ENCODE measurements around the gene PCSK6. TPM values are rescaled to one million over a fixed set of nuclear protein-coding genes. Genes with fewer than 3 reads are reported as not detected.
"Not testable (repeated sequence)": the region's sequence is repeated elsewhere in the genome, so short reads cannot be mapped to it uniquely, and the experiment has no call there.

PCSK6 gene
- total and polyA plus RNA-seq, 5 experiments from 2014 or later = 0.04 to 6.7 (median 1.3) TPM

DNA sequence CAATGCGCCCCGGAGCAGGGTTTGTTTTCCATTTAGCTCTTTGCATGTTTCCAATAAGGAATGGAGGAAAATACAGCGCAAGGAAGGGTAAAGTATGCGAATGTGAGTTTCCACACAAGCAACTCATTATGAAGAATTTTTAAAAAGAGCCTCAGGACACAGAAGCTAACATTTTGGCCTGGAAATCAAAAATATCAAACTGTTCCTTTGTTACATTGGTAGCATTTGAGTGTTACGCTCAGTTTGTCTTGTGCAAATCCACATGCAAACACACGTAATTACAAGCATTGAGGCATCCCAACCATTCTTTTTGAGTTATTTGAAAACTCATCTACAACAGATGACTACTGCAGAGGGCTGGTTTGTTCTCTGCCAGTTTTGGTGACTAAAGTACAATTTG, 101.5 kb downstream of the PCSK6 start:
- ATAC-seq (no peak), DNase-seq (no peak)
- POLR2A ChIA-PET = no interaction called here
- Mint-ChIP-seq H3K4me1 (peaks cover 0 to 30% (median 8%) of the 10 kb centered on the region in 4 donors), H3K4me3 (no peak overlapping the region), H3K36me3 (peaks cover 0 to 6% (median 0%) of the 10 kb centered on the region in 3 donors), H3K9me3 (no peaks in the 10 kb centered on the region), H3K27ac (no peak overlapping the region), H3K27me3 (peaks cover 0 to 6% (median 0%) of the 10 kb centered on the region in 5 donors)

DNA sequence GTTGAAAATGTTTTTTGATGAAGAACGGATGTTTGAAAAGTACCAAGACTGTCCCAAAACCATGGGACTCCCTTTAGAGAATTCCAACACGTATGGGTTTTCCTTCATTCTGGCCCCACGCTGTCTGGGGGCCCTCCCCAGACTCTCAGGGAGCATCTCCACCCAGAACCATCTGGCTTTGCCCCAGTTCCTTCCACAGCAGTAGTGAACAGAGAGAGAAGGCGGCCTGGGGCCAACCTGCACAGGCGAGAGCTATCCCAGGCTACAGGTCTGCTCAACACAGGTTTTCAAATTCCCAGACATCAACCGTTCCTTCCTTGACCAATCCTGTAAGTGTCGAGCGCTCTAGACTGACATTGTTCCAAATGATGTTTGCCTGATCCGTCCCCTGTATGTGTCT, 101.9 kb downstream of the PCSK6 start:
- Mint-ChIP-seq H3K27me3 (peaks cover 0 to 6% (median 0%) of the 10 kb centered on the region in 5 donors), H3K36me3 (peaks cover 0 to 6% (median 0%) of the 10 kb centered on the region in 3 donors), H3K4me1 (peaks cover 0 to 25% (median 6%) of the 10 kb centered on the region in 4 donors), H3K27ac (peak overlapping the region in 1 of 10 donors; percentile 19), H3K9me3 (no peaks in the 10 kb centered on the region), H3K4me3 (no peak overlapping the region)
- ATAC-seq (no peak), DNase-seq (no peak)
- POLR2A ChIA-PET = no interaction called here

DNA sequence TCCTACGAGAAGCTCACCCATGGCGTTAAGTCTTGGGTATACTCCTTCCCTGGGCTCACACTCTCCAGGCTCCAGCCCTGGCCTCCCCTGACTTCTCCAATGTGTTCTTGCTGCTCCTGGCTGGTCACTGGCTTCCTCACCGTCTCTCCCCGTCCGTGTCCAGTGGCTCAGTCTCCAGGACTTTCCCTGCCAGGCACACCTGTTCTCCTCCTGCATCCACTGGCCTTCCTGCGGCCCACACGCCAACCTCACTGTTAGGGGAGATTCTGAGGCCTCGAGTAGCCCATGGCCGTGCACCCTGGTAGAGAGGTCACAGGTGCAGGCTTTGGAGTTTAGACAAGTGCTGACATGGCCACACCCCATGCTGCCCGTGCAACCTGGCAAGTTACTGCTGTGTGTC, 102.5 kb downstream of the PCSK6 start:
- H3K36me3 Mint-ChIP-seq = peaks cover 0 to 6% (median 0%) of the 10 kb centered on the region in 3 donors
- DNase-seq = no peak
- H3K4me1 Mint-ChIP-seq = peaks cover 0 to 21% (median 3%) of the 10 kb centered on the region in 4 donors
- ATAC-seq = no peak
- no peaks in the 10 kb centered on the region for H3K9me3 Mint-ChIP-seq
- peaks cover 0 to 6% (median 0%) of the 10 kb centered on the region in 5 donors for H3K27me3 Mint-ChIP-seq
- H3K4me3 Mint-ChIP-seq = no peak overlapping the region
- no peak overlapping the region for H3K27ac Mint-ChIP-seq
- POLR2A ChIA-PET = no interaction called here

DNA sequence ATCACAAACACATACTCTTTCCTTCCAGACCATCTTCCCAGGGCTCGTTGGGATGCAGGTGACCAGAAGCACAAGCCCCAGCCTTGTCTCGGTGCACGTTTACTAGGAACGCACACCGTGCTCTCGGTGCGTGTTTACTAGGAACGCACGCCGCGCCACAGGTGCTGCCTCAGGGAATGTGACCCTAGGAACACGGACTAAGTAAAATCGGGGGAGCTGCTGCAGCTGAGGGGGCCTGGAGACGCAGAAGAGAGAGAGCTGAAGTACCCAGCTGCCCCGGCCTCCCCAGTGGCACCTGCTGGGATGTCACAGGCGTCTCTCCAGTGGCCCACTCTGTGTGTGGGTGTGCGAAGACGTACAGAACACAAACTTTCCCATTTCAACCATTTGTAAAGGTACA, 103.5 kb downstream of the PCSK6 start:
- Mint-ChIP-seq H3K9me3 (no peaks in the 10 kb centered on the region), H3K27me3 (peaks cover 0 to 6% (median 0%) of the 10 kb centered on the region in 5 donors), H3K27ac (no peak overlapping the region), H3K4me3 (no peak overlapping the region), H3K4me1 (peaks cover 0 to 12% (median 0%) of the 10 kb centered on the region in 4 donors), H3K36me3 (peaks cover 0 to 6% (median 0%) of the 10 kb centered on the region in 3 donors)
- POLR2A ChIA-PET = no interaction called here
- DNase-seq = no peak
- ATAC-seq = no peak

DNA sequence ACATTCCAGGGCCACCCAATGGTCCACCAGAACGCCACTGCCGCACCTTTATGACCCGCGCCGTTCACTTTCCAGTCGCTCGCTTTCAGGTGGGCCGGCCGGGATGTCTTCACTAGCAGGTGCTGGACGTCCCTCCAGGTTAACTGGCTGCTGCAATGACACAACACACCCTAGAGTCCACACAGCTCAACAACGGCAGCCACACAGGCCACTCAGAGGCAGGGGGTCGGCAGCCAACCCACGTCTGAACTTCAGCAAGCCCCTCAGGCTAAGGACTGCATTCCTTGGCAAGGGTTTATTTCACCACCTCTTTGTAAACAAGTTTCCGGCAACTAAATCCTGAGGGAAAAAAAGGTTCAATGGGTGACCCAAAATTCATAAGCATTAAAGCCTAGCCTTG, 105.2 kb downstream of the PCSK6 start:
- no peak overlapping the region for H3K27ac Mint-ChIP-seq
- H3K27me3 Mint-ChIP-seq = peaks cover 0 to 6% (median 0%) of the 10 kb centered on the region in 5 donors
- ATAC-seq = no peak
- no peak overlapping the region for H3K4me3 Mint-ChIP-seq
- H3K36me3 Mint-ChIP-seq = peaks cover 0 to 6% (median 0%) of the 10 kb centered on the region in 3 donors
- POLR2A ChIA-PET = no interaction called here
- no peaks in the 10 kb centered on the region for H3K9me3 Mint-ChIP-seq
- peaks cover 0 to 11% (median 0%) of the 10 kb centered on the region in 4 donors for H3K4me1 Mint-ChIP-seq
- no peak for DNase-seq

DNA sequence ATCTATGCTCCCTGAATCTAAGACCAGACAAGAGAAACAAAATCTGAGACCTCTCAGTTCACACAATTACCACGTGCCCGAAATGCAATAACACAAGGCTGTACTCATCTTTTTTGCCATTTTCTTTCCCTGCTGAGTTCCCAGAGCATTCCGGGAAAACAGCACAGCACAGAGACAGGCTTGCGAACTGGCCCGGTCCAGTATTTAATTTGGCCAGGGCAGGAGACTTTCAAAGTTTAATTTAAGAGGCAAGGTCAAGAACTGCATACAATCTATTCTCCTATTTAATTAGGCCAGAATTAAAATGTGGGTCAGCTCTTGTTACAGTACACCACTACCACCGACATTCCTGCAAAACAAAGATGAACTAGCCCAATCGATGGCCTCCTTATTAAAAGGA, 107.0 kb downstream of the PCSK6 start:
- H3K9me3 Mint-ChIP-seq = no peaks in the 10 kb centered on the region
- H3K27ac Mint-ChIP-seq = no peak overlapping the region
- H3K36me3 Mint-ChIP-seq = peaks cover 0 to 2% (median 0%) of the 10 kb centered on the region in 3 donors
- POLR2A ChIA-PET = no interaction called here
- peaks cover under 1 to 21% (median 2%) of the 10 kb centered on the region in 4 donors for H3K4me1 Mint-ChIP-seq
- DNase-seq = no peak
- H3K27me3 Mint-ChIP-seq = peaks cover 0 to 6% (median 0%) of the 10 kb centered on the region in 5 donors
- no peak overlapping the region for H3K4me3 Mint-ChIP-seq
- no peak for ATAC-seq

DNA sequence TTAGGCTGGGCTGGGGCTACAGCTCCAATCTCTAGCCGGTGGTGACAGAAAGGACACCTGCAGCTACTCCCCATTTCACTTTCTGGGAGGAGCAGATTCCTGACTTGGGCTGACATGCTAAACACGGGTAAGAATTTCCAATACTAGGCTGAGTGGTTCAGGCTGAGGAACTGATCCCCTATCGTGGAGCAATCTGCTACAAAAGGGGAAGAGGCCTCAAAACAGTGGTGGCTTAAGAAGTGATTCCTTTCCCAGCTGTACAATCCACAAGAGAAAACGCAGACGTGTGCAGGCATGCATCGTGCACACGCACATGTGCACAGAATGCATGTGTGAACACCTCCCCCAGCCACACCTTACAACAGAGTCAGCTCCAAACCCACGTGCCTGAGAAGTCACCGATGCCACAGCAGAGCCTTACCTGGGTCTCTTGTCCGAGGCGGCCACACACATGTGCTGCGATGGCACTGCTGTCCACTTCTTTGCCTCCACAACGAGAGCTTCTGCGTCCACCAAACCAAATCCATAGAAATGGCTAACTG, 107.8 kb downstream of the PCSK6 start:
- Mint-ChIP-seq H3K27ac (peak overlapping the region in 2 of 10 donors; percentile 3 to 36), H3K4me3 (no peak overlapping the region), H3K4me1 (peaks cover 2 to 27% (median 6%) of the 10 kb centered on the region in 4 donors), H3K9me3 (no peaks in the 10 kb centered on the region), H3K27me3 (peaks cover 0 to 6% (median 0%) of the 10 kb centered on the region in 5 donors), H3K36me3 (no peaks in the 10 kb centered on the region)
- ATAC-seq = no peak
- DNase-seq = no peak
- POLR2A ChIA-PET = no interaction called here

DNA sequence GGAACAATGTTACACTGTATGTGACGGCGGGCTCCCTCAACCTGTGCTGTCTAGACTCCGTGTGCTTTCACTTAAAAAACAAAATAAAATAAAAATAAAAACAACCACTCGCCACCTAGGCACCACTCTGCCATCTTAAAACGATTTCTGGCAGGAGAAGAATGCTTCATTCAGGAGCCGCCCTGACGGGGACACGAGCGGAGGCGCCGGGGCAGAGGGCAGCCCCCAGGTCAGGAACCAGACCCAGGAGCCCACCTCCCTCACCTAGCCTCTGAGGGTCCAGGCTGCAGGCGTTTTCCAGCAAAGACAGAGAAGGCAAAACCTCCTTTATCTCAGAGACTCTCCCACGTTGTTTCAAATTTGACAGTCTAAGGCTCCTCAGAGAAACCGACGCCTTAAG, 109.4 kb downstream of the PCSK6 start:
- DNase-seq (no peak), ATAC-seq (no peak)
- Mint-ChIP-seq H3K9me3 (no peaks in the 10 kb centered on the region), H3K36me3 (no peaks in the 10 kb centered on the region), H3K27ac (no peak overlapping the region), H3K27me3 (no peaks in the 10 kb centered on the region), H3K4me1 (peaks cover 6 to 43% (median 15%) of the 10 kb centered on the region in 4 donors), H3K4me3 (no peak overlapping the region)
- POLR2A ChIA-PET = no interaction called here

DNA sequence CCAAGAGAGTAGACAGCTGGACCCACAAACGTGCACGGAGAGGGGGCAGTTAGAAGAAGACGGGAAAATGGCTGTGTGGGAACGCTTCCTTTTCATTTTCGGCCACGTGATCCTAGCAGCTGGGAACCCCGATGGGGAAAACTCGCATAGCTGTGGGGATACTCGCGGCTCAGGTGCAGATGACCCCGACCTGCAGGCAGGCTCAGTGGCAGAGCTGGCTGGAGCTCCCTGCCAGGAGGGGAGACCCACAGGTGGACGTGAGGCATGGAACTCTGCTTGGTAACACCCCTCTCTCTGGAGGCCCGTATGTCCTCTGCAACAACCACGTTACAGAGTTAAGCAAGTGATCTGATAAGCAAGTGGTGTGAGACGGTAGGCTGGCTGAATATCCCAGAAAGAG, 109.9 kb downstream of the PCSK6 start:
- POLR2A ChIA-PET = no interaction called here
- DNase-seq (no peak), ATAC-seq (no peak)
- Mint-ChIP-seq H3K36me3 (no peaks in the 10 kb centered on the region), H3K9me3 (no peaks in the 10 kb centered on the region), H3K4me3 (no peak overlapping the region), H3K4me1 (peaks cover 6 to 46% (median 15%) of the 10 kb centered on the region in 4 donors), H3K27me3 (no peaks in the 10 kb centered on the region), H3K27ac (peak overlapping the region in 1 of 10 donors; percentile 81)

DNA sequence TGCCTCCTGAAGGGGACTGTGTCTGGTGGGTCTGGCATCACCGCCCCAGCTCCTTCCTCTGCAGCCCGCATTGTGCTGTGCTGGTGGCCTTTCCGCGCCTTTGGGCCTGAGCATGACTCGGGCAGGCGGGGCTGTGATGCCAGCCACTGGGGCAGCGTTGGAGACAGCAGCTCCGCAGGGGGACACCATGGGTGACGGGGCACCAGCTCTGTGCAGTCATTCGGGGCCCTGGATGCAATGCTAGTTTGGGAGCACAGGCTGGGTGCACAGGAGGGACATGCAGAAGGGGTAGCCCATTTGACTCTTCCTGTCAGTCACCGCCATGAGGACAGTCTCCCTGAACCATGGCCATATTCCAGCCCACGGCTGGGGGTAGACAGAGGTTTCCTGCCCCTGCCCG, 110.6 kb downstream of the PCSK6 start:
- H3K4me1 Mint-ChIP-seq = peaks cover 9 to 50% (median 17%) of the 10 kb centered on the region in 4 donors
- H3K4me3 Mint-ChIP-seq = no peak overlapping the region
- POLR2A ChIA-PET = interaction anchor here (1.4 to 3.8 kb wide), 2 partner anchors 12 to 29 kb away, joined by 3 to 21 read pairs; no protein-coding TSS in a partner anchor
- H3K27ac Mint-ChIP-seq = peak overlapping the region in 3 of 10 donors; percentile 14 to 82 (median 81)
- ATAC-seq (no peak), DNase-seq (no peak)
- H3K36me3 Mint-ChIP-seq = no peaks in the 10 kb centered on the region
- H3K27me3 Mint-ChIP-seq = no peaks in the 10 kb centered on the region
- no peaks in the 10 kb centered on the region for H3K9me3 Mint-ChIP-seq

DNA sequence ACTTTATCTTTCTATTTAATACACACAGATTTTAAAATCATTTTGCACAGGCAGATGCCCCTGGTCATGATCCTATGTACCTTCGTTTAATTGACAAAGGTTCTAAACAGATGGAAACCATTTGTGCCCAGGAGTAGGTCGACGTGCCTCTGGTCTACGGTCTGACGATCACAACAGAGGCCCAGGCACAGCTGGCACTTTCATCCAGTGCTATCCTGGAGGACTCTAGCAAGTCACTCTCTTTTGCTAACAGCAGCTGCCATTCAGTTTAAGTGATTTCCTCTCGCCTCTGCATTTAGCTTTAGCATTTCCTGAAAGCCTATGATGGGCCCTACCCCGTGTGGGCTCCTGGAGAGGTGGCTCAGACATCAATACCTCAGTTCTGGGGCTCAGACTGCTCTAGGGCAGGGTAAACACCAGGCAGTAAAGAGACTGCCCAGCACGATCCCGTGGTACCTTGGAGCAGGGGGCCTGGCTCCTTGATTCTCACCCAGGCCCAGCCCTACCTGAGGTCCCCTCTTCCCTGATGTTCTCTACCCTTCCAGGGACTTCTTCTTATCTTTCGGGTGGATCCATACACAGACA, 111.2 kb downstream of the PCSK6 start:
- ATAC-seq (peak in 1 of 2 donors; percentile 55), DNase-seq (peak in 1 of 10 donors; percentile 58)
- H3K27me3 Mint-ChIP-seq = no peaks in the 10 kb centered on the region
- H3K4me3 Mint-ChIP-seq = peak overlapping the region in 3 of 10 donors; percentile 14 to 63 (median 42)
- H3K36me3 Mint-ChIP-seq = no peaks in the 10 kb centered on the region
- peaks cover 9 to 56% (median 22%) of the 10 kb centered on the region in 4 donors for H3K4me1 Mint-ChIP-seq
- POLR2A ChIA-PET = interaction anchor here (0.5 to 3.8 kb wide), 3 partner anchors 13 to 67 kb away, joined by 3 to 21 read pairs (median 4); no protein-coding TSS in a partner anchor
- H3K9me3 Mint-ChIP-seq = no peaks in the 10 kb centered on the region
- H3K27ac Mint-ChIP-seq = peak overlapping the region in 6 of 10 donors; percentile 44 to 90 (median 76)

DNA sequence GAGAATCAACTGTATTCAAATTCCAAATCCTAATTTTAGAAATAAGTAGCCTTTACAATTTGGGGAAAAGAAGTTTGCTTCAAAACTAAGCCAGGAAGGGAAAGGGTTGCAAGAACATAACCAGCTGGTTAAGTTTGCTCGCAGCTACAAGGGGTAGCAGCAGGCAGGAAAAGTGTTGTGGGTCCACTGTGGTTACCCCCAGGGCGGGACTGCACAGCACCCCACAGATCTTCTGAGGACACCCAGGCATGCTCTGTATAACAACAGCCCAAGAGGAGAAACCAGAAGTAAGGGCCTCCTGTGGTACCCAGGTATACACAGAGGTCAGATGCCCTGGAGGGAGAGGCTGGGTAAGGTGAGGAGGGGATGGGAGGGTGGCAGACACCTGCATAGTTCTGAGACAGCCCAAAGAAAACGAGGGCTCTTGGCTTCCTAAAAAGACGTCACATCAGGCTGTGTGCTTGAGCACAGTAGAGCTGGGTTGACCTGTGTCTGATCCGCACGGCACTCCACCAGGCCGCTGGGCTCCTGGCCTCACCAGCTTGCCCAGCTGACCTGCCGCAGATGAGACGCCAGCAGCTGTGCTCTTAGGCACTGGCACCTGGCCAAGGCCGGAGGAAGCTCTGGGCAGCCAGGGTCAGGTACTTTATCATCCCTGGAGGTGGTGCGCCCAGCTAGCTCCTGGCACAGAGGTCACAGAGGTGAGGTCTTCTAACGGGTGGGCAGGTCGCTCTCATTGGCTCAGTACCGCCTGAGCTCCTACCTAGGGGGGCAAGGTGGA, 112.7 kb downstream of the PCSK6 start:
- Mint-ChIP-seq H3K4me1 (peaks cover 13 to 66% (median 30%) of the 10 kb centered on the region in 4 donors), H3K9me3 (no peaks in the 10 kb centered on the region), H3K27ac (peak overlapping the region; percentile 21 to 94 (median 81)), H3K27me3 (peaks cover 0 to 4% (median 2%) of the 10 kb centered on the region in 5 donors), H3K36me3 (no peaks in the 10 kb centered on the region), H3K4me3 (peak overlapping the region in 9 of 10 donors; percentile 17 to 78 (median 56))
- ATAC-seq = peak; percentile 81 to 86
- DNase-seq = peak in 4 of 10 donors; percentile 15 to 62 (median 38)
- POLR2A ChIA-PET = interaction anchor here (0.6 to 3.8 kb wide), 6 partner anchors 14 to 114 kb away, joined by 3 to 21 read pairs (median 4); no protein-coding TSS in a partner anchor

DNA sequence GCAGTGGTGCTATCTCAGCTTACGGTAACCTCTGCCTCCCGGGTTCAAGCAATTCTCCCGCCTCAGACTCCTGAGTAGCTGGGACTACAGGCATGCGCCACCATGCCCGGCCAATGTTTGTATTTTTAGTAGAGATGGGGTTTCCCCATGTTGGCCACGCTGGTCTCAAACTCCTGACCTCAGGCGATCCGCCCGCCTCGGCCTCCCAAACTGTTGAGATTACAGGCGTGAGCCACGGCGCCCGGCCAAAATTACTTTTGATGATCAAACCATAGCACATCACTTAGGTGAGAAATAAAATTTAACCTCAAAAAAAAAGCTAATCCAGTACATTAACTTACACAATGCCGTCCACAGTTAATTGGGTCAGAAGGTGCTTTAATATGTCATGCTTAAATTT, 114.5 kb downstream of the PCSK6 start:
- not testable (repeated sequence) for ATAC-seq

More for the DNA sequence above, 114.5 kb downstream of the PCSK6 start:
- DNase-seq, H3K9me3 Mint-ChIP-seq, H3K27ac Mint-ChIP-seq, POLR2A ChIA-PET, H3K4me3 Mint-ChIP-seq, H3K36me3 Mint-ChIP-seq, H3K27me3 Mint-ChIP-seq: not testable (repeated sequence)
- peaks cover 13 to 66% (median 30%) of the 10 kb centered on the region in 4 donors for H3K4me1 Mint-ChIP-seq

Measured in naive thymus-derived CD8-positive, alpha-beta T cell (primary cell).